ENCODE data around the gene THOC6.

Gene THOC6

GRCh38 chr16:3027489-3027795 is 3.6 kb downstream of the THOC6 start:
- DNase-seq (ENCODE audit: low spot score) = no peak
- TF ChIP-seq CTCF (IDR thresholded peaks at IDR 0.05; ENCODE audit: extremely low read depth, missing control alignments) = no peak

GRCh38 chr16:3027983-3028715 is 4.3 kb downstream of the THOC6 start:
- TF ChIP-seq CTCF (IDR thresholded peaks at IDR 0.05; ENCODE audit: extremely low read depth, missing control alignments) = peak; percentile 95
- peak; percentile 96 for DNase-seq (ENCODE audit: low spot score)

- DNase-seq (ENCODE audit: low spot score) = no peak
- TF ChIP-seq CTCF (IDR thresholded peaks at IDR 0.05; ENCODE audit: extremely low read depth, missing control alignments) = no peak
Measured at GRCh38 chr16:3028716-3029319, 5.0 kb downstream of the THOC6 start.

- no peak for TF ChIP-seq CTCF (IDR thresholded peaks at IDR 0.05; ENCODE audit: extremely low read depth, missing control alignments)
- DNase-seq (ENCODE audit: low spot score) = peak; percentile 74
Measured at GRCh38 chr16:3029491-3030221, 5.8 kb downstream of the THOC6 start.

GRCh38 chr16:3030222-3031212 is 6.7 kb downstream of the THOC6 start:
- no peak for DNase-seq (ENCODE audit: low spot score)
- no peak for TF ChIP-seq CTCF (IDR thresholded peaks at IDR 0.05; ENCODE audit: extremely low read depth, missing control alignments)

- peak; percentile 74 for DNase-seq (ENCODE audit: low spot score)
- no peak for TF ChIP-seq CTCF (IDR thresholded peaks at IDR 0.05; ENCODE audit: extremely low read depth, missing control alignments)
Measured at GRCh38 chr16:3032624-3033023, 8.8 kb downstream of the THOC6 start.

All from GM20000 (cell line).